Measurements from ENCODE around the gene CD2AP. TPM values are rescaled to one million over a fixed set of nuclear protein-coding genes. Genes with fewer than 3 reads are reported as not detected.
A peak's percentile ranks its signal among the peaks of the same experiment; 100 is the strongest.
"Not testable (repeated sequence)": the region's sequence is repeated elsewhere in the genome, so short reads cannot be mapped to it uniquely, and the experiment has no call there.

The CD2AP gene
- polyA plus RNA-seq, 10 donors: 9.3 to 14.1 (median 12.9) TPM

DNA sequence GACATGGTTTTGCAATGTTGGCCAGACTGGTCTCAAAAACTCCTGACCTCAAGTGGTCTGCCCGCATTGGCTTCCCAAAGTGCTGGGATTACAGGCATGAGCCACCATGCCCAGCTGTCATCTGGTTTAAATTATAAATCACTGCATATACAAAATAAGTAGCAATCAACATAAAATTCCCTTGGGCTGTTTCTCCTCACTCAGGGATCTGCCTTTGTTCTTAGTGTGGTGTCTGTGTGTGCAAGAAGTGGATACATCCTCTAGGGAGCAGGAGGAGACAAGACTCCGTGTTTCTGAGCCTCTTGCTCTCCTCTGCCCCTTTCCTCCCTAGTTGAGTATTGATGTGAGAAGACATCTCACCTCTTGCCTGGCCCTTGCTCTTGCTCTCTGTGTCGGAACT, 155.6 kb downstream of the CD2AP start:
- no peak for DNase-seq

GRCh38 chr6:47634210-47635047, 156.8 kb downstream of the CD2AP start:
- DNase-seq: no peak

DNA sequence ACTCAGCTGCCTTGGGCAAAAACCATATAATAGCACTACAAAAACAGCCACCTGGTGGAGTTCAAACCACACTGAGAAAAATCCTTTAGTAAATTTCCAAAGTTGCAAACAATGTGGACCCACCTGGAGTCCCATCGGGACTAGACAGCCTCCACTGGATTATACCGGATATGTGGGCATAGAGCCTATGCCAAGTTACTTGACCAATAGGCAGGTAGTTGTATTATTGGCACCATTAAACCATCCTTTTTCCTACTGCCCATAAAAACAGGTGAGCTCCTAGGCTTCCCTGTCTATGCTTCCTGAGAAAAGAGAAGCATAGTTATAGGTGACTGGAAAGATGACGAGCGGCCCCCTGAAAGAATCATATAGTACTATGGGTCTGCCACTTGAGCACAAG, 169.1 kb downstream of the CD2AP start:
- no peak for DNase-seq

- DNase-seq: no peak
These were observed 169.6 kb downstream of the CD2AP start for GRCh38 chr6:47647188-47647587.

- not testable (repeated sequence) for DNase-seq
These were observed 170.0 kb downstream of the CD2AP start for GRCh38 chr6:47647626-47648025.

DNA sequence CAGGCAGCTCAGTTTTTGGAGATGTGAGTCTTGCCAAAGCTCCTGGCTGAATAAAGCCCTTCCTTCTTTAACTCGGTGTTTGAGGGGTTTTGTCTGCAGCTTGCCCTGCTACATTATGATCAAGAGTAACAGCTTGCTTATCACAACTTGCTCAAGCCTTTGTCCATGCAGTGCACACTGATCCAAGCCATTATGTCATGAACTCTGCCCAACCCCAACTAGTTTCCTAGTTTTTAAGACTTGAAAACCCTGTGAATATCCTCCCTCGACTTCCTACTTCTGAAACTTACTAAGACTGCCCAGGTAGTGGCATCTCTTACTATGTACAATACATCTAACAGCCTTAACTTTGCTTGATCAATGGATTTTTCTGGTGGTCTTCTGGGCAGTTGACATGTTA, 170.4 kb downstream of the CD2AP start:
- DNase-seq: no peak

DNA sequence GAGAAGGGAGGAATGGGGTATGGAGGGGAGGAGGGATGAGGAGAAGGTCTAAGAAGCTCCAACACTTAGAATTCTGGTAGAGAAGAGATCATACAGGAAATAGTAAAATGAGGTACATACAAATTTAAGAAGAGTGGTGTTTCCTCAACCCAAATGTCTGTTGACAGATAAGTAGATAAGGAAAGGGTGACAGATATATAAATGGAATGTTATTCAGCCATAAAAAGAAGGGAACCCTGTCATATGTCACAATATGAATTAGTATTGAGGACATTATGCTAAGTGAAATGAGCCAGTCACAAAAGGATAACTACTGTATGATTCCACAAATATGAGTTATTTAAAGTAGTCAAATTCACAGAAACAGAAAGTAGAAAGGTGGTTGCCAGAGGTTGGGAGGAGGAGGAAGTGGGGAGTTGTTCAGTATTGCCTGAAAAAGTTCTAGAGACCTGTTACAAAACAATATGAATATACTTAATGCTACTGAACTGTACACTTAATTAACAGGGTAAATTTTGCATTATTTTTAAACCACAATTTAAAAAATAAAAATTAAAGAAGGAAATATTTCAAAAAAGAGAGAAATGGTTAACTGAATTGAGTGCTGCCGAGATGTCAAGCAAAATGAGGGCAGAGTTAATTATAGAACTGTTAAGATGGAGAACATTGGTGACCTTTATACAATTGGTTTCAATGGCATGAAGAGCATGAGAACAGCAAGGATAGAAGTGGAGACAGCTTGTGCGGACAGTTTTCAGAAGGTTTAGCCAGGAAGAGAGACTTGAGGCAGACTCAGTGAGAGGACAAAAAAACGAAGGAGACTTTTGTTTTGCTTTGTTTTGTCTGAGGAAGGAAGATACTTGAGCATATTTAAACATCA, 173.2 kb downstream of the CD2AP start:
- no peak for DNase-seq

DNA sequence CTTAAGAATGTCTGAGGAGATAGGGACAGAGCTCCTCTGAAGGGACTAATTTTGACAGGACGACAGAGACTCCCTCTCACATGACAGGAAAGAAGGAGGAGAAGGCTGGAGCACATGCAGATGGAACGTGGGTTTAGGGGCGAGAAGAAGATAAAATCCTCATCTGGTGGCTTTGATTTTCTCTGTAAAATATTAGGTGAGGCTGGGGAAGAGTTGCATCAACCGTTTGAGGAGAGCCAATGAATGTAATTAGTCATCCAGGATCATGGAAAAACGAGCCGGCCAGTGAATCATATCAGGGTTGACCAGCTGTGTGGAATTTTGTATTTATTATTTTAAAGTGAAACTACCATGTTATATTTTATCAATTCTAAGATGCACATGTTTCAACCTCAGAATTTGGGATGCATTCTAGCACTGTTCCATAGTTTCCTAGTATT, 173.9 kb downstream of the CD2AP start:
- DNase-seq: no peak

GRCh38 chr6:47653706-47654105, 176.1 kb downstream of the CD2AP start:
- no peak for DNase-seq

- no peak for DNase-seq
These were observed 176.7 kb downstream of the CD2AP start for GRCh38 chr6:47654255-47654654.

- DNase-seq: no peak
These were observed 178.4 kb downstream of the CD2AP start for GRCh38 chr6:47655719-47656595.

- DNase-seq: no peak
These were observed 184.4 kb downstream of the CD2AP start for GRCh38 chr6:47661960-47662359.

DNA sequence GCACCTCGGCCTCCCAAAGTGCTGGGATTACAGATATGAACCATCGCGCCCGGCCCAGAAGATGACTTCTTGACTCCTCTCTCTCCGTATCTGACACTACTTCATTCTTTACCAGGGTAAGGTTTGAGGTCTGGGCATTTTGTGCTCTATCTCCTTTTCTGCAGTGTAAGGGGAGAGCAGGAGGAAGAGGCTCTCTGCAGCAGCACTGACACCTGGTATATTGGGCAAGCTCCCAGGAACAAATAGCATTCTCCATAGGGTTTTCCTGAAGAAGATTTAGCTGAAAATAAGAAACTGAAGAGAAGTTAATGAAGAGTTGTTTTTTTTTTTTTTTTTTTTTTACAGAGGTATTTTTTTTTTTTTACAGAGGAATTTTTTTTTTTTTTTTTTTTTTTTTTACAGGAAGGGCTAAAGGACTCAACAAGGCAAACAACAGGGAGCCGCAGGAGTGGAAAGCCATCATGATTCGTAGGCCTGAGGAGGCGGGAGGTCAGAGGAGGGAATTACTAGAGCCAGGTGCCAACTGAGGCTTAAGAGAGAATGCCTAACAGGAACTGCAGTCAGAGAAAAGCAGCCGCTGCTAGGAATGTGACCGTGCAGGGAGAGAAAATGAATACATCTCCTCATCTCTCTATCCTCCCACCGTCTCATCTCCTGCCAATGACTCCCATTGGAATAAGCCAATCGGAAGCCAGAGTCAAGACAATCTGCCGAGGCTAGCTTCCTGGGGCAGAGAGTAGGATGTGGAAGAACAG, 186.1 kb downstream of the CD2AP start:
- peak in 2 of 3 donors; percentile 20 to 39 for DNase-seq

DNA sequence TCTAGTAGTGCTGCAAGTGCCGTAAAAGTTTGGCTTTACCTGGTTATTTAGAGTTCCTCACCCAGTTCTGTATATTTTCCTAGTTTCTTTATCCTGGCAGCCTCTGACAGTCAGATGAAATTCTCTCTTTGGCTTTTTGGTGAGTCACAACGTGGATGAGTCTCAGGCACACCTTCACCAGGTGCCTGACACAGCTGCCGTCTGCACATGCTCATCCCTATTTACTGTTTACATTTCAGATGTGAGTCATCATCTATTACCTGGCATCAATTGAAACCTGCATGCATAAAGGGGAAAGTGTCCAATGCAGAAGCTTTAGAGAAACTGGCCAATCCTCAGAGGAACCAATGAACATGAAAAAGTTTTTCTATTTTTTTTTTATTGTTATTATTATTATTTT, 187.5 kb downstream of the CD2AP start:
- no peak for DNase-seq

GRCh38 chr6:47669684-47670513, 192.3 kb downstream of the CD2AP start:
- peak in 1 of 3 donors; percentile 5 for DNase-seq

DNA sequence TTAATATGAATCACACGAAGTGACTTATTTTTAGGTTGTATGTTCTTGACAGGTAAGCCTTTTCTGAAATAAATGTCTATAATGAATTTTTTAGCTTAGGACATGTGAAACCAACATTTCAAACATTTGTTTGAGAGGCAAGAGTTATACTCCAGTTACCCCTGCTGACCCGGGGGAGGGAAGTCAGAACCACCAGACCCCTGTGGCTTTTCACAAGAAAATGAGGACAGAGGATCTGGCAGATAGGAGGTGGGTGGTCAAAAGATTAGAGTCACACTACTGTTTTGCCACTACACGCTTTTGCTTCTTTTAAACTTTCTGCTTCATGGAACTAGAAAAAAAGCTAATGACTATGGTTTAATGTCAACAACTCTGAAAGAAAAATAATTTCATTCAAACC, 193.3 kb downstream of the CD2AP start:
- no peak for DNase-seq

- DNase-seq: no peak
These were observed 194.2 kb downstream of the CD2AP start for GRCh38 chr6:47671777-47672176.

- no peak for DNase-seq
These were observed 195.2 kb downstream of the CD2AP start for GRCh38 chr6:47672816-47673215.

- DNase-seq: no peak
These were observed 197.1 kb downstream of the CD2AP start for GRCh38 chr6:47674673-47675072.
